ENCODE measurements around the gene AADACL4.

- no peak for TF ChIP-seq POLR2A (IDR thresholded peaks at IDR 0.05)
- no peak for TF ChIP-seq CTCF (IDR thresholded peaks at IDR 0.05)
Measured at GRCh38 chr1:12613180-12613579, 30.7 kb upstream of the AADACL4 start.

All from heart left ventricle (tissue), 13 donors.